SHP77 (cell line): ENCODE measurements around the gene MORN4.

Source experiments
- DNase-seq, 2 experiments: peaks; one replicate each; lab custom pipeline; 2025; lab: John Stamatoyannopoulos, UW

The MORN4 gene

GRCh38 chr10:97573021-97573420 lies 60.3 kb downstream of the MORN4 start:
- no peak for DNase-seq

GRCh38 chr10:97572214-97572989 lies 60.9 kb downstream of the MORN4 start, which contains the start of gene ANKRD2:
ANKRD2 (plus strand) TSS chr10:97572779; CDS start chr10:97572789, 10 bp downstream.
- peak; percentile 64 to 66 for DNase-seq

GRCh38 chr10:97571622-97572021 lies 61.7 kb downstream of the MORN4 start:
- DNase-seq = no peak

- DNase-seq = no peak
Measured at GRCh38 chr10:97570789-97571471, 62.4 kb downstream of the MORN4 start.

GRCh38 chr10:97570146-97570788 lies 63.0 kb downstream of the MORN4 start:
- no peak for DNase-seq

GRCh38 chr10:97567891-97568290 lies 65.4 kb downstream of the MORN4 start:
- DNase-seq = no peak

GRCh38 chr10:97566336-97566996 lies 66.8 kb downstream of the MORN4 start:
- DNase-seq = no peak

- DNase-seq = no peak
Measured at GRCh38 chr10:97564776-97565175, 68.5 kb downstream of the MORN4 start.
